H1 (cell line): ENCODE data around the gene WDR44. TPM values are rescaled to one million over a fixed set of nuclear protein-coding genes. Genes with fewer than 3 reads are reported as not detected.

ENCODE experiments used
- EZH2 ChIP-seq: fragments of 200-600 bp; sonication (generic); IDR thresholded peaks from 2 replicates; pipeline ENCODE4 v1.7.1; 2012; ENCODE audit warnings: low read depth, mild to moderate bottlenecking, moderate library complexity, low read length, inconsistent platforms; ENCODE audit not compliant: severe bottlenecking
- NRF1 ChIP-seq: IDR thresholded peaks from 2 replicates; pipeline ENCODE4 v1.6.1; 2011; ENCODE audit warnings: mild to moderate bottlenecking, low read depth, low read length, improper control_type of control experiment
- POLR2A ChIP-seq, 2 experiments: IDR thresholded peaks; 1 replicate in 1 of 2; 2 replicates in 1 of 2; pipeline ENCODE4 v1.6.1; 2011; ENCODE audit warnings: low read depth in 2 of 2, low read length in 2 of 2, mild to moderate bottlenecking in 2 of 2; ENCODE audit errors: control extremely low read depth in 1 of 2
- RXRA ChIP-seq: IDR thresholded peaks from 2 replicates; pipeline ENCODE4 v1.6.1; 2011; ENCODE audit warnings: low read depth, mild to moderate bottlenecking, low read length, moderate library complexity; ENCODE audit not compliant: insufficient read depth
- SAP30 ChIP-seq: fragments of 300-600 bp; sonication (generic); IDR thresholded peaks from 2 replicates; pipeline ENCODE4 v1.7.1; 2012; ENCODE audit warnings: low read length, moderate library complexity, mild to moderate bottlenecking, inconsistent platforms; ENCODE audit not compliant: insufficient read depth, insufficient replicate concordance
- polyA plus RNA-seq, 7 experiments: library from polyadenylated mRNA; depleted of rRNA in 3 of 7; stranded (reverse) in 5 of 7; unstranded in 2 of 7; fragments of >200 nt in 5 of 7; fragments of 200-250 nt in 2 of 7; gene quantifications; 1 replicate in 5 of 7; 2 replicates in 1 of 7; 4 replicates in 1 of 7; pipeline versions ENCODE4 v1.2.1 to v1.2.3, GENCODE V29; 2011 to 2013; ENCODE audit warnings: missing spikeins in 2 of 7, mixed read lengths in 2 of 7
- total RNA-seq: library from RNA; stranded (reverse); fragmentation: NEBNext Ultra II Directional; extraction: Animal tissue kit (Norgen Biotek cat#: 25700); gene quantifications from 2 replicates; pipeline ENCODE4 v1.2.1, GENCODE V29; 2021
- TF ChIP-seq, protein P1 (sequence below): fragments of 300-600 bp; sonication (generic); IDR thresholded peaks from 2 replicates; pipeline ENCODE4 v1.7.1; 2012; ENCODE audit warnings: low read length, moderate library complexity, mild to moderate bottlenecking, inconsistent platforms; ENCODE audit not compliant: insufficient replicate concordance
- TF ChIP-seq, protein P2 (sequence below), 3 experiments: IDR thresholded peaks; 1 replicate in 2 of 3; 2 replicates in 1 of 3; pipeline versions ENCODE4 v1.5.1 to v1.6.1; 2011; ENCODE audit warnings: low read length in 3 of 3, mild to moderate bottlenecking in 3 of 3, inconsistent platforms in 2 of 3, low read depth in 1 of 3, moderate library complexity in 1 of 3; ENCODE audit not compliant: insufficient read depth in 1 of 3; ENCODE audit errors: control extremely low read depth in 1 of 3

The WDR44 gene
- total and polyA plus RNA-seq, 2 of the 8 experiments (the other 6 are each of a cell fraction or from before 2014, with no cell fraction given): 5.1 to 17.2 TPM

DNA sequence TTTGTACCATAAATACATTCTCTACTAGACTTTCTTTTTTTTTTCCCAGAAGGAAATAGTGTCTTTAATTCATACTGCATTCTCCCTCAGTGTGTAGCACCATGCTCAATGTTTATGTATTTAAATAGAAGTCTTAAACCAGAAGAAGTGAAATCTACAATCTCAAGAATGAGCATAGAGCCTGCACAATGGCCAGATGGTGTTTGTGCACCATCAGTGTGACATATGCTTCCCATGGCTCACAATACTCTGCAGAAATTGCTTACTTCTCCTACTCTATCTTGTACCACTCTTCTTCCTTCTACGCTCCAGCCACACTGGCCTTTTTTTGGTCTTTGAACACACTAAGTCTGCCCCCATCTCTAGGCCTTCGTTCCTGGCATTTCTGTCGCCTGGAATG lies 147.1 kb downstream of the WDR44 start (continued):
- TF ChIP-seq RXRA (no peak), NRF1 (no peak), SAP30 (no peak), EZH2 (no peak), POLR2A (IDR thresholded peaks at IDR 0.05; ENCODE audit: control extremely low read depth in 1 of 2, low read depth in 2 of 2, low read length in 2 of 2) (no peak)
- TF ChIP-seq, protein P1, sequence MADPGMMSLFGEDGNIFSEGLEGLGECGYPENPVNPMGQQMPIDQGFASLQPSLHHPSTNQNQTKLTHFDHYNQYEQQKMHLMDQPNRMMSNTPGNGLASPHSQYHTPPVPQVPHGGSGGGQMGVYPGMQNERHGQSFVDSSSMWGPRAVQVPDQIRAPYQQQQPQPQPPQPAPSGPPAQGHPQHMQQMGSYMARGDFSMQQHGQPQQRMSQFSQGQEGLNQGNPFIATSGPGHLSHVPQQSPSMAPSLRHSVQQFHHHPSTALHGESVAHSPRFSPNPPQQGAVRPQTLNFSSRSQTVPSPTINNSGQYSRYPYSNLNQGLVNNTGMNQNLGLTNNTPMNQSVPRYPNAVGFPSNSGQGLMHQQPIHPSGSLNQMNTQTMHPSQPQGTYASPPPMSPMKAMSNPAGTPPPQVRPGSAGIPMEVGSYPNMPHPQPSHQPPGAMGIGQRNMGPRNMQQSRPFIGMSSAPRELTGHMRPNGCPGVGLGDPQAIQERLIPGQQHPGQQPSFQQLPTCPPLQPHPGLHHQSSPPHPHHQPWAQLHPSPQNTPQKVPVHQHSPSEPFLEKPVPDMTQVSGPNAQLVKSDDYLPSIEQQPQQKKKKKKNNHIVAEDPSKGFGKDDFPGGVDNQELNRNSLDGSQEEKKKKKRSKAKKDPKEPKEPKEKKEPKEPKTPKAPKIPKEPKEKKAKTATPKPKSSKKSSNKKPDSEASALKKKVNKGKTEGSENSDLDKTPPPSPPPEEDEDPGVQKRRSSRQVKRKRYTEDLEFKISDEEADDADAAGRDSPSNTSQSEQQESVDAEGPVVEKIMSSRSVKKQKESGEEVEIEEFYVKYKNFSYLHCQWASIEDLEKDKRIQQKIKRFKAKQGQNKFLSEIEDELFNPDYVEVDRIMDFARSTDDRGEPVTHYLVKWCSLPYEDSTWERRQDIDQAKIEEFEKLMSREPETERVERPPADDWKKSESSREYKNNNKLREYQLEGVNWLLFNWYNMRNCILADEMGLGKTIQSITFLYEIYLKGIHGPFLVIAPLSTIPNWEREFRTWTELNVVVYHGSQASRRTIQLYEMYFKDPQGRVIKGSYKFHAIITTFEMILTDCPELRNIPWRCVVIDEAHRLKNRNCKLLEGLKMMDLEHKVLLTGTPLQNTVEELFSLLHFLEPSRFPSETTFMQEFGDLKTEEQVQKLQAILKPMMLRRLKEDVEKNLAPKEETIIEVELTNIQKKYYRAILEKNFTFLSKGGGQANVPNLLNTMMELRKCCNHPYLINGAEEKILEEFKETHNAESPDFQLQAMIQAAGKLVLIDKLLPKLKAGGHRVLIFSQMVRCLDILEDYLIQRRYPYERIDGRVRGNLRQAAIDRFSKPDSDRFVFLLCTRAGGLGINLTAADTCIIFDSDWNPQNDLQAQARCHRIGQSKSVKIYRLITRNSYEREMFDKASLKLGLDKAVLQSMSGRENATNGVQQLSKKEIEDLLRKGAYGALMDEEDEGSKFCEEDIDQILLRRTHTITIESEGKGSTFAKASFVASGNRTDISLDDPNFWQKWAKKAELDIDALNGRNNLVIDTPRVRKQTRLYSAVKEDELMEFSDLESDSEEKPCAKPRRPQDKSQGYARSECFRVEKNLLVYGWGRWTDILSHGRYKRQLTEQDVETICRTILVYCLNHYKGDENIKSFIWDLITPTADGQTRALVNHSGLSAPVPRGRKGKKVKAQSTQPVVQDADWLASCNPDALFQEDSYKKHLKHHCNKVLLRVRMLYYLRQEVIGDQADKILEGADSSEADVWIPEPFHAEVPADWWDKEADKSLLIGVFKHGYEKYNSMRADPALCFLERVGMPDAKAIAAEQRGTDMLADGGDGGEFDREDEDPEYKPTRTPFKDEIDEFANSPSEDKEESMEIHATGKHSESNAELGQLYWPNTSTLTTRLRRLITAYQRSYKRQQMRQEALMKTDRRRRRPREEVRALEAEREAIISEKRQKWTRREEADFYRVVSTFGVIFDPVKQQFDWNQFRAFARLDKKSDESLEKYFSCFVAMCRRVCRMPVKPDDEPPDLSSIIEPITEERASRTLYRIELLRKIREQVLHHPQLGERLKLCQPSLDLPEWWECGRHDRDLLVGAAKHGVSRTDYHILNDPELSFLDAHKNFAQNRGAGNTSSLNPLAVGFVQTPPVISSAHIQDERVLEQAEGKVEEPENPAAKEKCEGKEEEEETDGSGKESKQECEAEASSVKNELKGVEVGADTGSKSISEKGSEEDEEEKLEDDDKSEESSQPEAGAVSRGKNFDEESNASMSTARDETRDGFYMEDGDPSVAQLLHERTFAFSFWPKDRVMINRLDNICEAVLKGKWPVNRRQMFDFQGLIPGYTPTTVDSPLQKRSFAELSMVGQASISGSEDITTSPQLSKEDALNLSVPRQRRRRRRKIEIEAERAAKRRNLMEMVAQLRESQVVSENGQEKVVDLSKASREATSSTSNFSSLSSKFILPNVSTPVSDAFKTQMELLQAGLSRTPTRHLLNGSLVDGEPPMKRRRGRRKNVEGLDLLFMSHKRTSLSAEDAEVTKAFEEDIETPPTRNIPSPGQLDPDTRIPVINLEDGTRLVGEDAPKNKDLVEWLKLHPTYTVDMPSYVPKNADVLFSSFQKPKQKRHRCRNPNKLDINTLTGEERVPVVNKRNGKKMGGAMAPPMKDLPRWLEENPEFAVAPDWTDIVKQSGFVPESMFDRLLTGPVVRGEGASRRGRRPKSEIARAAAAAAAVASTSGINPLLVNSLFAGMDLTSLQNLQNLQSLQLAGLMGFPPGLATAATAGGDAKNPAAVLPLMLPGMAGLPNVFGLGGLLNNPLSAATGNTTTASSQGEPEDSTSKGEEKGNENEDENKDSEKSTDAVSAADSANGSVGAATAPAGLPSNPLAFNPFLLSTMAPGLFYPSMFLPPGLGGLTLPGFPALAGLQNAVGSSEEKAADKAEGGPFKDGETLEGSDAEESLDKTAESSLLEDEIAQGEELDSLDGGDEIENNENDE: no peak
- TF ChIP-seq, protein P2, sequence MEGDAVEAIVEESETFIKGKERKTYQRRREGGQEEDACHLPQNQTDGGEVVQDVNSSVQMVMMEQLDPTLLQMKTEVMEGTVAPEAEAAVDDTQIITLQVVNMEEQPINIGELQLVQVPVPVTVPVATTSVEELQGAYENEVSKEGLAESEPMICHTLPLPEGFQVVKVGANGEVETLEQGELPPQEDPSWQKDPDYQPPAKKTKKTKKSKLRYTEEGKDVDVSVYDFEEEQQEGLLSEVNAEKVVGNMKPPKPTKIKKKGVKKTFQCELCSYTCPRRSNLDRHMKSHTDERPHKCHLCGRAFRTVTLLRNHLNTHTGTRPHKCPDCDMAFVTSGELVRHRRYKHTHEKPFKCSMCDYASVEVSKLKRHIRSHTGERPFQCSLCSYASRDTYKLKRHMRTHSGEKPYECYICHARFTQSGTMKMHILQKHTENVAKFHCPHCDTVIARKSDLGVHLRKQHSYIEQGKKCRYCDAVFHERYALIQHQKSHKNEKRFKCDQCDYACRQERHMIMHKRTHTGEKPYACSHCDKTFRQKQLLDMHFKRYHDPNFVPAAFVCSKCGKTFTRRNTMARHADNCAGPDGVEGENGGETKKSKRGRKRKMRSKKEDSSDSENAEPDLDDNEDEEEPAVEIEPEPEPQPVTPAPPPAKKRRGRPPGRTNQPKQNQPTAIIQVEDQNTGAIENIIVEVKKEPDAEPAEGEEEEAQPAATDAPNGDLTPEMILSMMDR (IDR thresholded peaks at IDR 0.05; ENCODE audit: control extremely low read depth in 1 of 3, insufficient read depth in 1 of 3, low read depth in 1 of 3, low read length in 3 of 3): no peak
